ENCODE data around the gene GPS1. TPM values are rescaled to one million over a fixed set of nuclear protein-coding genes. Genes with fewer than 3 reads are reported as not detected.
A peak's percentile ranks its signal among the peaks of the same experiment; 100 is the strongest.

The GPS1 gene
- total and polyA plus RNA-seq, 10 of the 15 experiments (the other 5 are each of a cell fraction or from before 2014, with no cell fraction given) = 2.2 to 146 (median 77.7) TPM

DNA sequence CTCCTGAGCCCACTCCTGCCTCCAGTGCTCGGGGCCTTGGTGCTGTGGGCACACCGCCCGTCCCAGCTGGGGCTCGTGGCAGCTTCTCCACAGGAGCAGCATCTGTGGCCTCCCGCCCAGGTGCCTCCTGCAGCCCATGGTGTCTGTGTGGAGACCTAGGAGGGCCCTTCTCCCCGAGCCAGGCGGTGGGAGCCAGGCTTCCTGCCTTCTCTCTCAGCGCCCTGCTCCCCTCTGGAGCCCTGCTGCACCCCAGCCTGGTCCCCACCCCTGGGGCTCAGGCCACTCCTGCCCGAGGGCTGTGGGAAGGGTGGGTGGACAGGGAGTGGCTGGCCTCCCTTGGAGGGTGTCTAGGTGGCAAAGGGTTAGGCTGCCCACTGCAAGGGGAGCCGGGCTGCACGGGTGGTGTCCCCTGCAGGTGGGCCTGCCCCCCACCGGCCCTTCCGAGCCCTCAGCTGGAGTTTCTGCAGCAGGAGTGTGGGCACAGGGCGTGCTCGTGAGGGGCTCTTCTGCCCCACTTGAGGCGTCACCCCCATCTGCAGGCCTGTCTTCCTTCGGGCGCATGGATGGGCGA, 40.0 kb upstream of the GPS1 start:
- CTCF ChIA-PET = no interaction called here
- TF ChIP-seq, protein P1, sequence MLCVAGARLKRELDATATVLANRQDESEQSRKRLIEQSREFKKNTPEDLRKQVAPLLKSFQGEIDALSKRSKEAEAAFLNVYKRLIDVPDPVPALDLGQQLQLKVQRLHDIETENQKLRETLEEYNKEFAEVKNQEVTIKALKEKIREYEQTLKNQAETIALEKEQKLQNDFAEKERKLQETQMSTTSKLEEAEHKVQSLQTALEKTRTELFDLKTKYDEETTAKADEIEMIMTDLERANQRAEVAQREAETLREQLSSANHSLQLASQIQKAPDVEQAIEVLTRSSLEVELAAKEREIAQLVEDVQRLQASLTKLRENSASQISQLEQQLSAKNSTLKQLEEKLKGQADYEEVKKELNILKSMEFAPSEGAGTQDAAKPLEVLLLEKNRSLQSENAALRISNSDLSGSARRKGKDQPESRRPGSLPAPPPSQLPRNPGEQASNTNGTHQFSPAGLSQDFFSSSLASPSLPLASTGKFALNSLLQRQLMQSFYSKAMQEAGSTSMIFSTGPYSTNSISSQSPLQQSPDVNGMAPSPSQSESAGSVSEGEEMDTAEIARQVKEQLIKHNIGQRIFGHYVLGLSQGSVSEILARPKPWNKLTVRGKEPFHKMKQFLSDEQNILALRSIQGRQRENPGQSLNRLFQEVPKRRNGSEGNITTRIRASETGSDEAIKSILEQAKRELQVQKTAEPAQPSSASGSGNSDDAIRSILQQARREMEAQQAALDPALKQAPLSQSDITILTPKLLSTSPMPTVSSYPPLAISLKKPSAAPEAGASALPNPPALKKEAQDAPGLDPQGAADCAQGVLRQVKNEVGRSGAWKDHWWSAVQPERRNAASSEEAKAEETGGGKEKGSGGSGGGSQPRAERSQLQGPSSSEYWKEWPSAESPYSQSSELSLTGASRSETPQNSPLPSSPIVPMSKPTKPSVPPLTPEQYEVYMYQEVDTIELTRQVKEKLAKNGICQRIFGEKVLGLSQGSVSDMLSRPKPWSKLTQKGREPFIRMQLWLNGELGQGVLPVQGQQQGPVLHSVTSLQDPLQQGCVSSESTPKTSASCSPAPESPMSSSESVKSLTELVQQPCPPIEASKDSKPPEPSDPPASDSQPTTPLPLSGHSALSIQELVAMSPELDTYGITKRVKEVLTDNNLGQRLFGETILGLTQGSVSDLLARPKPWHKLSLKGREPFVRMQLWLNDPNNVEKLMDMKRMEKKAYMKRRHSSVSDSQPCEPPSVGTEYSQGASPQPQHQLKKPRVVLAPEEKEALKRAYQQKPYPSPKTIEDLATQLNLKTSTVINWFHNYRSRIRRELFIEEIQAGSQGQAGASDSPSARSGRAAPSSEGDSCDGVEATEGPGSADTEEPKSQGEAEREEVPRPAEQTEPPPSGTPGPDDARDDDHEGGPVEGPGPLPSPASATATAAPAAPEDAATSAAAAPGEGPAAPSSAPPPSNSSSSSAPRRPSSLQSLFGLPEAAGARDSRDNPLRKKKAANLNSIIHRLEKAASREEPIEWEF (IDR thresholded peaks at IDR 0.05; ENCODE audit: insufficient replicate concordance, low read depth, low read length) = no peak
- TF ChIP-seq POLR2A (IDR thresholded peaks at IDR 0.05; ENCODE audit: low read depth, low read length) = peak; percentile 14; the same call in 1 of the 2 replicates
- in situ Hi-C loops (cut with MboI) (no loop called here), intact Hi-C loops (cut with micrococcal nuclease; ENCODE audit: unreplicated experiment) (no loop called here)
- no peak overlapping the region for H2AFZ ChIP-seq (ENCODE audit: control insufficient read depth, low read depth, low read length)
- DNase-seq (ENCODE audit: low read depth, low spot score) = no peak
- no peaks in the 10 kb centered on the region for H3K4me1 ChIP-seq (ENCODE audit: control insufficient read depth, insufficient read depth, low read length)
- H3K79me2 ChIP-seq (ENCODE audit: control insufficient read depth, insufficient read depth, low read length) = no peaks in the 10 kb centered on the region
- WGBS (ENCODE audit: insufficient coverage, insufficient replicate concordance, low lambda C conversion rate, missing lambda C conversion rate) = 68% methylated on average over 12 of the region's 19 CpGs
- H3K9ac ChIP-seq (ENCODE audit: control insufficient read depth, insufficient read depth, low read length) = no peak overlapping the region
- H3K4me2 ChIP-seq (ENCODE audit: control insufficient read depth, insufficient read depth) = no peak overlapping the region
- RAD21 ChIA-PET (ENCODE audit: unreplicated experiment) = no interaction called here
- SMC1A ChIA-PET (ENCODE audit: uncharacterized antibody, unreplicated experiment) = no interaction called here
- FAIRE-seq = no peak
- no peaks in the 10 kb centered on the region for H3K27me3 ChIP-seq (replicated peaks in 1 of 2; ENCODE audit: control insufficient read depth in 2 of 2, insufficient read depth in 2 of 2, low read length in 1 of 2)
- H4K20me1 ChIP-seq (ENCODE audit: control insufficient read depth, insufficient read depth) = no peaks in the 10 kb centered on the region
- ATAC-seq = no peak
- no peaks in the 10 kb centered on the region for H3K36me3 ChIP-seq (ENCODE audit: control insufficient read depth in 2 of 2, insufficient read depth in 2 of 2, low read length in 1 of 2)
- H3K4me3 ChIP-seq = no peak overlapping the region
- POLR2A ChIA-PET = no interaction called here
- H3K27ac ChIP-seq (ENCODE audit: control insufficient read depth, insufficient read depth) = no peak overlapping the region
- BruUV-seq (replicated peaks) = no TSS peak
- no peaks in the 10 kb centered on the region for H3K9me3 ChIP-seq (replicated peaks; ENCODE audit: control insufficient read depth, insufficient read depth, low read length)
